Stomach (tissue), 9 donors: ENCODE results near the gene CPLX4. TPM values are rescaled to one million over a fixed set of nuclear protein-coding genes. Genes with fewer than 3 reads are reported as not detected.
"Not testable (repeated sequence)": the region's sequence is repeated elsewhere in the genome, so short reads cannot be mapped to it uniquely, and the experiment has no call there.

Source experiments
- DNase-seq, 2 donors: peaks; one replicate each; pipeline versions ENCODE4 v3.0.0 to v3.0.0-alpha.2; 2013 to 2019
- H3K27ac ChIP-seq, 5 donors: fragments of 200-600 bp in 4 of 5; sonication (generic) in 4 of 5; one replicate each; pipeline ENCODE4 v1.5.1; 2013 to 2019; ENCODE audit warnings: mild to moderate bottlenecking in 1 of 5, moderate library complexity in 1 of 5
- H3K27me3 ChIP-seq, 3 donors: fragments of 200-600 bp; sonication (generic); one replicate each; pipeline ENCODE4 v1.5.1; 2017 to 2019; ENCODE audit warnings: mixed run types in 1 of 3
- H3K36me3 ChIP-seq, 4 donors: fragments of 200-600 bp; sonication (generic); 1 replicate in 3 of 4; 2 replicates in 1 of 4; pipeline ENCODE4 v1.5.1; 2016 to 2019
- H3K4me1 ChIP-seq, 4 donors: fragments of 200-600 bp; sonication (generic); one replicate each; pipeline ENCODE4 v1.5.1; 2016 to 2019
- H3K4me3 ChIP-seq, 4 donors: fragments of 200-600 bp; sonication (generic) in 3 of 4; one replicate each; pipeline ENCODE4 v1.5.1; 2016 to 2019; ENCODE audit warnings: mild to moderate bottlenecking in 1 of 4
- H3K9me3 ChIP-seq, 4 donors: fragments of 200-600 bp; sonication (generic); one replicate each; pipeline ENCODE4 v1.5.1; 2016 to 2019
- EP300 ChIP-seq: sonication (generic); formaldehyde crosslinking; IDR thresholded peaks from one replicate; pipeline ENCODE4 v1.6.1; 2017; ENCODE audit warnings: antibody characterized with exemption
- POLR2A ChIP-seq, 4 donors: fragments of 450-650 bp; IDR thresholded peaks; one replicate each; pipeline ENCODE4 v1.6.1; 2016; ENCODE audit warnings: antibody characterized with exemption in 4 of 4, control low read depth in 2 of 4, mild to moderate bottlenecking in 1 of 4, moderate library complexity in 1 of 4
- POLR2AphosphoS5 ChIP-seq, 3 donors: sonication (generic); formaldehyde crosslinking; IDR thresholded peaks; one replicate each; pipeline ENCODE4 v1.6.1; 2016; ENCODE audit warnings: antibody characterized with exemption in 3 of 3
- WGBS, 5 donors: extraction: QIAGEN DNeasy Blood & Tissue Kit in 3 of 5; methylation state at CpG; one replicate each; pipeline versions ENCODE4 v1.1.5 to v1.1.7; 2013 to 2018; 5-methylcytosine and 5-hydroxymethylcytosine counted together
- intact Hi-C: fragments of 100-400 bp; cut with DNase I; formaldehyde crosslinking; loops from one replicate; pipeline ENCODE4 v1.15.1; 2023; ENCODE audit warnings: low total_unique reads
- polyA plus RNA-seq, 3 donors: library from polyadenylated mRNA; stranded (reverse); fragments of 200-250 nt; gene quantifications; one replicate each; pipeline ENCODE4 v1.2.3, GENCODE V29; 2013
- total RNA-seq, 5 donors: library from RNA; depleted of rRNA; stranded (reverse); fragments of >200 nt; gene quantifications; one replicate each; pipeline versions ENCODE4 v1.1.0 to v1.2.3, GENCODE V29; 2014 to 2016
- TF ChIP-seq, protein P1 (sequence below), 7 experiments: fragments of 450-650 bp in 4 of 7; fragments of 200-600 bp in 3 of 7; sonication (generic) in 3 of 7; IDR thresholded peaks; one replicate each; pipeline ENCODE4 v1.5.1; 2016 to 2019; ENCODE audit warnings: antibody characterized with exemption in 7 of 7, control low read depth in 2 of 7, mild to moderate bottlenecking in 1 of 7
- donor health status: healthy with polysubstance abuse.
- donor health status: Bipolar disorder and iron deficiency.
- donor health status: healthy.

The CPLX4 gene
- total and polyA plus RNA-seq, 8 donors, result not detected

DNA sequence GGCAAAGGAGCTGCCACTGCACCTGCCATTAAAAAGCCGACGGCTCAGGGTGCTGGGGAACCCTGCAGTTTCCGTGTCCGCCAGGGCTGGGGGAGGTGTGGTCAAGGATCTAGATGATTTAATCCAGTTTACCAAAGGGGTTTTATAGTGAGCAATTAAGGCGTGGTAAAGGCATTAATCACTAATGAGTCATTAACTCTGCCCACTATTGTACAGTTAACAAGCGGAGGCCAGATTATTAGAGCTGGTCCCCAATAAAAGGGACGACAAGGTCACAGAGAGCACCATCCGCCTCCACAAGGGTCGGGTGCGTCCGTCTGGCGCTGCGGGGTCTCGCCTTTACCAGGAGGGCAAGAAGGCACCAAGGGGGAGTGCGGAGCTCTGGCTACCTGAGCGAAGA, 54.8 kb downstream of the CPLX4 start:
- H3K27ac ChIP-seq, result no peak overlapping the region
- intact Hi-C loops, result no loop called here

DNA sequence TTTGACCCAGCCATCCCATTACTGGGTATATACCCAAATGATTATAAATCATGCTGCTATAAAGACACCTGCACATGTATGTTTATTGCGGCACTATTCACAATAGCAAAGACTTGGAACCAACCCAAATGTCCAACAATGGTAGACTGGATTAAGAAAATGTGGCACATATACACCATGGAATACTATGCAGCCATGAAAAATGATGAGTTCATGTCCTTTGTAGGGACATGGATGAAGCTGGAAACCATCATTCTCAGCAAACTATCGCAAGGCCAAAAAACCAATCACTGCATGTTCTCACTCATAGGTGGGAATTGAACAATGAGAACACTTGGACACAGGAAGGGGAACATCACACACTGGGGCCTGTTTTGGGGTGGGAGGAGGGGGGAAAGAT, 56.2 kb downstream of the CPLX4 start:
- H3K4me3 ChIP-seq, H3K36me3 ChIP-seq, H3K27ac ChIP-seq, intact Hi-C loops, DNase-seq: not testable (repeated sequence)
- 82 to 96% (median 88%) methylated on average over 1 to 2 of the region's 2 CpGs for WGBS, 5 donors
- H3K4me1 ChIP-seq, result peaks cover 0 to 20% (median 13%) of the 10 kb centered on the region in 4 donors
- H3K9me3 ChIP-seq, result peaks cover 0 to 13% (median under 1%) of the 10 kb centered on the region in 4 donors
- peaks cover 7 to 53% (median 44%) of the 10 kb centered on the region in 3 donors for H3K27me3 ChIP-seq

More for the DNA sequence above, 54.8 kb downstream of the CPLX4 start:
- H3K4me1 ChIP-seq, result peaks cover 6 to 34% (median 25%) of the 10 kb centered on the region in 4 donors
- no peaks in the 10 kb centered on the region for H3K36me3 ChIP-seq
- H3K27me3 ChIP-seq, result peaks cover 18 to 65% (median 59%) of the 10 kb centered on the region in 3 donors
- no peak for DNase-seq
- 6 to 11% (median 7%) methylated on average over 16 of the region's 16 CpGs for WGBS, 5 donors
- peaks cover 0 to 11% (median 0%) of the 10 kb centered on the region in 4 donors for H3K9me3 ChIP-seq
- H3K4me3 ChIP-seq, result no peak overlapping the region
- TF ChIP-seq POLR2A (IDR thresholded peaks at IDR 0.05) (no peak), EP300 (no peak), POLR2AphosphoS5 (IDR thresholded peaks at IDR 0.05) (no peak)
- TF ChIP-seq, protein P1, sequence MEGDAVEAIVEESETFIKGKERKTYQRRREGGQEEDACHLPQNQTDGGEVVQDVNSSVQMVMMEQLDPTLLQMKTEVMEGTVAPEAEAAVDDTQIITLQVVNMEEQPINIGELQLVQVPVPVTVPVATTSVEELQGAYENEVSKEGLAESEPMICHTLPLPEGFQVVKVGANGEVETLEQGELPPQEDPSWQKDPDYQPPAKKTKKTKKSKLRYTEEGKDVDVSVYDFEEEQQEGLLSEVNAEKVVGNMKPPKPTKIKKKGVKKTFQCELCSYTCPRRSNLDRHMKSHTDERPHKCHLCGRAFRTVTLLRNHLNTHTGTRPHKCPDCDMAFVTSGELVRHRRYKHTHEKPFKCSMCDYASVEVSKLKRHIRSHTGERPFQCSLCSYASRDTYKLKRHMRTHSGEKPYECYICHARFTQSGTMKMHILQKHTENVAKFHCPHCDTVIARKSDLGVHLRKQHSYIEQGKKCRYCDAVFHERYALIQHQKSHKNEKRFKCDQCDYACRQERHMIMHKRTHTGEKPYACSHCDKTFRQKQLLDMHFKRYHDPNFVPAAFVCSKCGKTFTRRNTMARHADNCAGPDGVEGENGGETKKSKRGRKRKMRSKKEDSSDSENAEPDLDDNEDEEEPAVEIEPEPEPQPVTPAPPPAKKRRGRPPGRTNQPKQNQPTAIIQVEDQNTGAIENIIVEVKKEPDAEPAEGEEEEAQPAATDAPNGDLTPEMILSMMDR (IDR thresholded peaks at IDR 0.05), result no peak

DNA sequence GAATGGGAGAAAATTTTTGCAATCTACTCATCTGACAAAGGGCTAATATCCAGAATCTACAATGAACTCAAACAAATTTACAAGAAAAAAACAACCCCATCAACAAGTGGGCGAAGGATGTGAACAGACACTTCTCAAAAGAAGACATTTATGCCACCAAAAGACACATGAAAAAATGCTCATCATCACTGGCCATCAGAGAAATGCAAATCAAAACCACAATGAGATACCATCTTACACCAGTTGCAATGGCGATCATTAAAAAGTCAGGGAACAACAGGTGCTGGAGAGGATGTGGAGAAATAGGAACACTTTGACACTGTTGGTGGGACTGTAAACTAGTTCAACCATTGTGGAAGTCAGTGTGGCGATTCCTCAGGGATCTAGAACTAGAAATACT, 56.6 kb downstream of the CPLX4 start:
- intact Hi-C loops, H3K4me3 ChIP-seq, H3K27ac ChIP-seq, DNase-seq, H3K36me3 ChIP-seq: not testable (repeated sequence)
- H3K4me1 ChIP-seq, result peaks cover 0 to 18% (median 13%) of the 10 kb centered on the region in 4 donors
- H3K27me3 ChIP-seq, result peaks cover 7 to 53% (median 40%) of the 10 kb centered on the region in 3 donors
- 67 to 86% (median 82%) methylated on average over 2 to 3 of the region's 3 CpGs for WGBS, 5 donors
- peaks cover 0 to 17% (median 5%) of the 10 kb centered on the region in 4 donors for H3K9me3 ChIP-seq

DNA sequence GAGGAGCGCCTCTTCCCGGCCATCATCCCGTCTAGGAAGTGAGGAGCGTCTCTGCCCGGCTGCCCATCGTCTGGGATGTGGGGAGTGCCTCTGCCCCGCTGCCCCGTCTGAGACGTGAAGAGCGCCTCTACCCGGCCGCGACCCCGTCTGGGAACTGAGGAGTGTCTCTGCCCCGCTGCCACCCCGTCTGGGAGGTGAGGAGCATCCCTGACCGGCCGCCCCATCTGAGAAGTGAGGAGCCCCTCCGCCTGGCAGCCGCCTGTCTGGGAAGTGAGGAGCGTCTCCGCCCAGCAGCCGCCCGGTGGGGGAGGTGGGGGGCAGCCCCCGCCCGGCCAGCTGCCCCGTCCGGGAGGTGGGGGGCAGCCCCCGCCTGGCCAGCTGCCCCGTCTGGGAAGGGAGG, 63.0 kb downstream of the CPLX4 start:
- H3K27ac ChIP-seq, H3K4me1 ChIP-seq, H3K36me3 ChIP-seq, DNase-seq, intact Hi-C loops, H3K4me3 ChIP-seq: not testable (repeated sequence)
- WGBS, 5 donors, result 83 to 95% (median 85%) methylated on average over 13 to 30 of the region's 30 CpGs
- Histone ChIP-seq H3K27me3 (peaks cover 0 to 34% (median 0%) of the 10 kb centered on the region in 3 donors), H3K9me3 (peaks cover 0 to 20% (median 10%) of the 10 kb centered on the region in 4 donors)

DNA sequence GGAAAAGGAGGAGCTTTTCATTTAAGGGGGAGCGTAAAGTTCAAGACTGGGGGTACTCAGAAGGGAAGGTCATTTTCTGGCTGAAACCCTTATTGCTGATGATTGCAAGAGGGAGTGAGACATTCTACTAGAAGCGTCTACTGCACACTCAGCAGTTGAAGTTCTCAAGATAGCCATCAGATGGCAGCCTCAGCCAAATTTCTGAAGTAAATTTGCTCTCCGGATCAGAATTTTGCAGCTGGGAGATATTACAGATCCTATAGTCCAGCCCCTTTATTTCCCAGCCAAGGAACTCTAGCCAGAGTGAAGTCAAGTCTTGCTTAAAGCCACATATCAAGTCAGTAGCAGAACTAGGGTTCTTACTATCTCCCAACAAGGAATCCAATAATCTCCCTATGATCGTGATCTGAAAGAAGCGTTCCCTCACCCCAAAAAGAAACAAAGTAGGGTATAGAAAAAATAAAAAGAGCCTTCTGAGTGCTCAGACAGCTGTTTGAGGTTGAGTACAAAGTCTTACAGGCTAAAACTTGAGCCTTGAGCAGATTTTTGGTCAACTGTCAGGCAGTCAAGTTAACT, 69.2 kb downstream of the CPLX4 start:
- Histone ChIP-seq H3K27ac (no peak overlapping the region), H3K4me3 (no peak overlapping the region), H3K9me3 (no peaks in the 10 kb centered on the region), H3K4me1 (no peaks in the 10 kb centered on the region), H3K36me3 (no peaks in the 10 kb centered on the region), H3K27me3 (peaks cover 0 to 36% (median 12%) of the 10 kb centered on the region in 3 donors)
- intact Hi-C loops, result loop anchor here (5.0 kb wide), 1 partner anchor 153 kb away; no protein-coding TSS in a partner anchor
- TF ChIP-seq, protein P1 (IDR thresholded peaks at IDR 0.05), result peak in 5 of 7 experiments; percentile 29 to 70 (median 56)
- no peak for TF ChIP-seq POLR2A (IDR thresholded peaks at IDR 0.05)
- peak in 1 of 2 donors; percentile 92 for DNase-seq
- WGBS, 5 donors, result 18 to 27% (median 25%) methylated on average over 5 of the region's 5 CpGs

DNA sequence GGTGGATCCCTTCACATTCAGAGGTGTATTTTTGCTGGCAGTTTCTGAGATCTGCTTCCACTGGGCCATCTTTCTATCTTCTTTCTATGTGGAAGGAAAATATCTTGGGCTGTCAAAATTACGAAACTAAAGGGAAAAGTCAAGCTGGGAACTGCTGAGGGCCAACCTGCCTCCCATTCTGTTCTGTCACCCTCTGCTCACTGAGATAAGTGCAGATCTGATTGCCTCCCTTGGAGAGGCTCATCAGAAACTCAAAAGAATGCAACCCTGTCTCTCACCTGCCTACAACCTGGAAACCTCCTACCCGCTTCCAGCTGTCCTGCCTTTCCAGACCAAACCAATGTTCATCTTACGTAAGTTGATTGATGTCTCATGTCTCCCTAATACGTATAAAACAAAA, 71.7 kb downstream of the CPLX4 start:
- intact Hi-C loops, result loop anchor here (5.0 kb wide), 1 partner anchor 156 kb away; no protein-coding TSS in a partner anchor
- Histone ChIP-seq H3K9me3 (no peaks in the 10 kb centered on the region), H3K4me1 (no peaks in the 10 kb centered on the region), H3K4me3 (no peak overlapping the region), H3K36me3 (no peaks in the 10 kb centered on the region), H3K27me3 (peaks cover 0 to 31% (median 12%) of the 10 kb centered on the region in 3 donors), H3K27ac (no peak overlapping the region)
- no peak for TF ChIP-seq POLR2A (IDR thresholded peaks at IDR 0.05)
- TF ChIP-seq POLR2AphosphoS5 (IDR thresholded peaks at IDR 0.05), result no peak
- no peak for TF ChIP-seq EP300
- TF ChIP-seq, protein P1 (IDR thresholded peaks at IDR 0.05), result no peak
- whole genome bisulfite sequencing, 5 donors, result 40 to 49% (median 45%) methylated on average over 4 of the region's 4 CpGs
- no peak for DNase-seq
